Bronchial epithelial cell (primary cell): Measurements from ENCODE around the gene BABAM2. TPM values are rescaled to one million over a fixed set of nuclear protein-coding genes. Genes with fewer than 3 reads are reported as not detected.

Experiments
- DNase-seq: peaks from one replicate; pipeline ENCODE4 v3.0.0-alpha.2; 2010; ENCODE audit warnings: low read depth
- FAIRE-seq: peaks from 2 replicates; lab custom pipeline; 2011; peaks lifted over from hg19 to GRCh38; lab: Jason Lieb, UNC
- H3K27me3 ChIP-seq: 2 replicates; pipeline ENCODE4 v1.5.1; 2011; ENCODE audit warnings: low read length; ENCODE audit not compliant: control insufficient read depth, insufficient read depth
- H3K36me3 ChIP-seq: 2 replicates; pipeline ENCODE4 v1.5.1; 2011; ENCODE audit warnings: low read length; ENCODE audit not compliant: control insufficient read depth, insufficient read depth
- H3K4me3 ChIP-seq: 2 replicates; pipeline ENCODE4 v1.5.1; 2011; ENCODE audit warnings: mild to moderate bottlenecking, low read depth, low read length, control low read depth
- total RNA-seq: library from RNA; depleted of rRNA; stranded (reverse); fragments of >200 nt; gene quantifications from 2 replicates; pipeline ENCODE4 v1.2.1, GENCODE V29; 2014
- TF ChIP-seq, protein P1 (sequence below): IDR thresholded peaks from 2 replicates; pipeline ENCODE4 v1.5.1; 2011; ENCODE audit warnings: mild to moderate bottlenecking, moderate library complexity, low read length, control low read depth, inconsistent platforms; ENCODE audit not compliant: insufficient read depth, severe bottlenecking

The BABAM2 gene
- total RNA-seq, 1 donor from 2014 or later, result 8.4 TPM

DNA sequence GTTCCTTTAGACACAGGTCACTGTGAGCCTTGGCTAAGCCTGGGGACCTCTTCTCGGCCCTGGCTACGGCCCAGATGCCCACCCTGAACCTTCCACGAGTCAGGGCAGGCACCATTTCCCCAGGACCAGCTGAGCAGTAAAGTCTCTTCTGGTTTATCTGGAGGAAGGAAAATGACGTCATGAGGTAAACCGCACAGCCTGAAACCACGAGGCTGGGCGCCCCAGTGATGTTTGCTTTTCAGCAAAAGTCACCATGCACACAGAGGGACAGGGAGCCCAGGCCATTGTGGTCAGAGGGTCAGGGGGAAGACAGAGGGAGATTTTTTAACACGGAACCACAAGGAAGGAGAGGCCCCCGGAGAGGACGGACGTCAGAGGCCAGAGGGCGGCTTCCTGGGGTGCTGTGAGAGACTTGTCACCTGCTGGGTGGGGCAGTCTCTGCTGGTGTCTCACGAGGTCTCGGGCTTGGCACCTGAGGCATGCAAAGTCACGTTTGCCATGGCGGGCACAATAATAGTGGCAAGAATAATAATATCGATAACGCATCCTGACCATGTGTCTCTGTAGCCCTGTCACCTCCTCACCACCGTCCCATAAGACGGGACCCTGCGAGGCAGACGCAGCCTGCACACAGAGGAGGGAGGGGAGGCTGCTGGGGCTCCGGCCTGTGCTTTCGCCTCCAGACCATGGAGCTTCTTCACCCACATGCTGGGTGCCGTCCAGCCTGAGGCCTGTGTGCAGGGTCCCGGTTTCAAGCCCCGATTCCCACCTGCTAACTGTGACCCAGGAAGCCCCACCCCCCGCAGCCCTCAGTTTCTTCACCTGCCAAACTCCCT is 468.9 kb downstream of the BABAM2 start:
- no peak for FAIRE-seq
- H3K27me3 ChIP-seq, result no peaks in the 10 kb centered on the region
- H3K4me3 ChIP-seq, result no peak overlapping the region
- DNase-seq, result peak; percentile 58
- TF ChIP-seq, protein P1, sequence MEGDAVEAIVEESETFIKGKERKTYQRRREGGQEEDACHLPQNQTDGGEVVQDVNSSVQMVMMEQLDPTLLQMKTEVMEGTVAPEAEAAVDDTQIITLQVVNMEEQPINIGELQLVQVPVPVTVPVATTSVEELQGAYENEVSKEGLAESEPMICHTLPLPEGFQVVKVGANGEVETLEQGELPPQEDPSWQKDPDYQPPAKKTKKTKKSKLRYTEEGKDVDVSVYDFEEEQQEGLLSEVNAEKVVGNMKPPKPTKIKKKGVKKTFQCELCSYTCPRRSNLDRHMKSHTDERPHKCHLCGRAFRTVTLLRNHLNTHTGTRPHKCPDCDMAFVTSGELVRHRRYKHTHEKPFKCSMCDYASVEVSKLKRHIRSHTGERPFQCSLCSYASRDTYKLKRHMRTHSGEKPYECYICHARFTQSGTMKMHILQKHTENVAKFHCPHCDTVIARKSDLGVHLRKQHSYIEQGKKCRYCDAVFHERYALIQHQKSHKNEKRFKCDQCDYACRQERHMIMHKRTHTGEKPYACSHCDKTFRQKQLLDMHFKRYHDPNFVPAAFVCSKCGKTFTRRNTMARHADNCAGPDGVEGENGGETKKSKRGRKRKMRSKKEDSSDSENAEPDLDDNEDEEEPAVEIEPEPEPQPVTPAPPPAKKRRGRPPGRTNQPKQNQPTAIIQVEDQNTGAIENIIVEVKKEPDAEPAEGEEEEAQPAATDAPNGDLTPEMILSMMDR, result no peak
- H3K36me3 ChIP-seq, result no peaks in the 10 kb centered on the region

DNA sequence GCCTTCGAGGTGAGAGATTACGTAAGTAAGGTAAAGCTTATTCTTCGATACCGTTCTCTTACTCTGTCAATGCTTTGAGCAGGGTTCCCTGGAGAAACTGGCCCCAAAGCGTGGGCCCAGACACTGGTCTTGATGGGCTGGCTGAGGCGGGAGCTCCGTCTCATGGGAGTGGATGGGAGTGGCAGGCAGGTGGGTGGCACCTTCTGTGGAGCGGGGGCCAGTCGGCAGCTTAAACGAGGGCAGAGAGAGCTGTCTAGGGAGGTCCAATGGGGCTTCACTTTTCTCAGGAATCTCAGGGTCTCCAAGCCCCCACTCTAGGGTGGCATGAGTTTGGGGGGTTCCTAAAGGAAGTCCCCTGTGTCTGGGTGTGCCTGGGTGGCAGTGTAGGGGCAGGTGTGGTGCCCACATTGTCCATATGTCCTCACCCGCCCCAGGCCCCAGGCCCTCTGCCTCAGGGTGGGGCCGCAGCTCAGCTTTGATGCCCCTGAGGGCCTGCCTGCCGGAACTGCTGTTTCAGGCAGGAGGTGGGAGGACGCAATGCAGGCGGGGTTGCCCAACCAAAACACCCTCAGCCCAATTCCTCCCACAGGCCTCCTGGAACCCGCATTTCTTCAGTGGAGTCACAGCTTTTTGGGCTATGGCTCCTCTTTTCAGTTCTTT is 469.7 kb downstream of the BABAM2 start:
- H3K36me3 ChIP-seq, result no peaks in the 10 kb centered on the region
- DNase-seq (no peak), FAIRE-seq (no peak)
- TF ChIP-seq, protein P1, result no peak
- no peaks in the 10 kb centered on the region for H3K27me3 ChIP-seq
- H3K4me3 ChIP-seq, result no peak overlapping the region

DNA sequence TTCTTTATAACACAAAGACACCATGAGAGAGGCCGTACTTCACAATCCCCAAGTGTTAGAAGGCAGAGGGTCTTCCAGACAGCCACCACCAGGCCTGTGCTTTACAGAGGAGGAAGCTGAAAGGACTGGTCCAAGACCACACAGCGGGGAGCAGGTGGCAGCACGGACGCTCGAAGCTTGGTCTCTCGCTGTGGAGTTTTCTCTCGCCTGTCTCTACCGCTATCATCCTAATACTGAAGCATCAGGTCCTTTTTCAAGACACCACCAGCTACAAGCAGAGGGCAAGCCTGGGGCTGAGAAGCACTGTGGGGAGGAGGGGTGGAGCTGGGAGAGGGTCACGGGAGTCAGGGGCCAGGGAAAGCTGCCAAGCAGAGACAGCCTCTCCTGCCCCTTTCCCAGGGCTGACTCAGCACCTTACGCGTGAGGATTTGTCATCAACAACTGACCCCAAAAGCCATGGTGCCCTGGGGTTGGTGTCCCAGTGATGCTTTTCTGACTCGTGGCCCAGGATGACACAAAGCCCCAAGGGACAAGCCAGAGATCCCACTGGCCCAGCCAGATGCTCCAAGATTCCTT is 470.3 kb downstream of the BABAM2 start:
- TF ChIP-seq, protein P1, result no peak
- DNase-seq (peak; percentile 39), FAIRE-seq (no peak)
- no peak overlapping the region for H3K4me3 ChIP-seq
- H3K36me3 ChIP-seq, result no peaks in the 10 kb centered on the region
- no peaks in the 10 kb centered on the region for H3K27me3 ChIP-seq

DNA sequence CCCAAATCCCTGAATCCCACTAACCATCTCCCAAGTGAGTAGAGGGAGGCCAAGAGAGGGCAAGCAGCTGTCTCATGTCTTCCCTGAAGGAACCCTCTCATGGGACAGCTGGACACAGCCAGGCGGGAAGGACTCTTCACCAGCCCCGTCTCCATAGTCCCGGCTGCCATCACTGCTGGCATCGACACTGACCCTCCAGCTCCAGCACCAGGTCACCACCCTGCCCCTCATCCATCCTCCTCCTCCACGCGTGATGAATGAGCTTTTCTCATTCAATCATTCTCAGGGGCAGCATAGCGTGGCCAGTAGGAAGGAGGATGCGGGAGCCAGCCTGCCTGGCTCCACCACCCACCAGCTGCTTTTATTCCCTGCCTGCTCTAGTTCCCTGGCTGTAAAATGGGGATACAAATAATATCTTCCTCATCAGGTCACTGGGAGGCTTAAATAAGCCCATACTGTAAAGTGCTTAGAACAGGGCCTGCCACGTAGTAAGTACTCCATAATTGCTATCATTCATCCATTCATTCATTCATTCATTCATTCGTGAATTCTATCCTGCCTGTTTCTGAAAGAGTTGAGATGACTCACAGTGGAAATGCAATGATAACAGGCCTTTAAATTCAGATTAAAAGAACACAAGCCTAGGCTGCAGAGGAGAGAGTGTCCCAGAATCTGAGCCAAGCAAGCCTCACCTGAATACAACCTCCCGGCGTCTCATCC is 471.6 kb downstream of the BABAM2 start:
- DNase-seq (no peak), FAIRE-seq (no peak)
- TF ChIP-seq, protein P1, result no peak
- no peaks in the 10 kb centered on the region for H3K36me3 ChIP-seq
- no peak overlapping the region for H3K4me3 ChIP-seq
- no peaks in the 10 kb centered on the region for H3K27me3 ChIP-seq

DNA sequence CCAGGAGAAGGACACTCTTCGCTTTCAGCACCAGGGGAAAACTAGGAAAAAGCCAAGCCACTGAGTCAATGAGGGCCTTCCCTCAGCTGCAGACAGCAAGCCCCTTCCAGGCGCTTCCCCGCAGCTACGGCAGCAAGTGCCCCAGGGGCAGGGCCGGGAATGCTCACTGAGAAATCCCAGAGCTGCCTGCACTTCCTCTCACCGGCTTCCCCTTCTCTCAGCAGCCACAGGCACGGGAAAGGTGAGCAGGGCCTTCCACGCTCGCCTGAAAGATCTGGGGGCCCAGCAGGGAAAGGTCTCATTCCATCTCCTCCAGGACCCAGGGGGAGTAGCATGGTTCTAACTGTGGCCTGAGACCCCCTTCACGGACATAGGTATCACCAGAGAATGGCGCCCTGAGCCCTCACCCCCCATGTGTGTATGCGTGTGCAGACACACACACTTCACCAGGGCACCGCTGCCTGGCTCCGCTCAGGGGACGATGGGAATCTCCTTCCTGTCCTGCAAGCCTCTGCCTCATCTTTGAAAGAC is 472.5 kb downstream of the BABAM2 start:
- TF ChIP-seq, protein P1, result no peak
- no peak for FAIRE-seq
- no peak for DNase-seq
- H3K4me3 ChIP-seq, result no peak overlapping the region
- no peaks in the 10 kb centered on the region for H3K27me3 ChIP-seq
- H3K36me3 ChIP-seq, result no peaks in the 10 kb centered on the region
